ENCODE measurements around the gene AP3S2. TPM values are rescaled to one million over a fixed set of nuclear protein-coding genes. Genes with fewer than 3 reads are reported as not detected.

Gene AP3S2
- total and polyA plus RNA-seq, 2 experiments from 2014 or later: 9.4 to 93.3 TPM

- TF ChIP-seq REST (IDR thresholded peaks at IDR 0.05; ENCODE audit: unreplicated experiment): no peak
- TF ChIP-seq ZNF462 (CRISPR knock-in tag; IDR thresholded peaks at IDR 0.05): no peak
These were observed 89.6 kb downstream of the AP3S2 start (continued) for GRCh38 chr15:89803941-89804800.

All from GM23338 (cell line).